Pancreas (tissue), 10 donors: Measurements from ENCODE around the gene TMEM151A. TPM values are rescaled to one million over a fixed set of nuclear protein-coding genes. Genes with fewer than 3 reads are reported as not detected.
"Not testable (repeated sequence)": the region's sequence is repeated elsewhere in the genome, so short reads cannot be mapped to it uniquely, and the experiment has no call there.

Experiments
- ATAC-seq, 4 donors: fragments of 200-7000 bp; cut with Tn5 transposase; one replicate each; pipeline versions ENCODE4 v1.8.0 to v1.9.1; 2020; ENCODE audit warnings: mild to moderate bottlenecking in 4 of 4, moderate library complexity in 4 of 4
- DNase-seq, 6 donors: peaks; one replicate each; pipeline ENCODE4 v3.0.0-alpha.2; 2020
- FAIRE-seq: peaks from 2 replicates; lab custom pipeline; 2012; peaks lifted over from hg19 to GRCh38; lab: Jason Lieb, UNC
- H3K27ac ChIP-seq, 4 donors: fragments of 200-600 bp; sonication (generic); 1 replicate in 3 of 4; 2 replicates in 1 of 4; pipeline versions ENCODE4 v1.5.0 to v1.8.0; 2020
- H3K27me3 ChIP-seq, 4 donors: fragments of 200-600 bp; one replicate each; pipeline ENCODE4 v1.8.0; 2021
- H3K36me3 ChIP-seq, 3 donors: fragments of 200-600 bp; sonication (generic) in 1 of 3; one replicate each; pipeline versions ENCODE4 v1.5.0 to v1.8.0; 2020 to 2021
- H3K4me1 ChIP-seq, 3 donors: fragments of 200-600 bp; one replicate each; pipeline ENCODE4 v1.8.0; 2021
- H3K4me3 ChIP-seq, 4 donors: fragments of 200-600 bp; sonication (generic) in 2 of 4; one replicate each; pipeline versions ENCODE4 v1.5.0 to v1.8.0; 2020 to 2021
- H3K9me3 ChIP-seq, 4 donors: fragments of 200-600 bp; one replicate each; pipeline ENCODE4 v1.8.0; 2021
- CTCF ChIP-seq, 4 donors: fragments of 200-600 bp; sonication (generic) in 3 of 4; IDR thresholded peaks; one replicate each; pipeline versions ENCODE4 v1.5.0 to v1.8.0; 2021; ENCODE audit warnings: antibody characterized with exemption in 4 of 4
- WGBS, 2 donors: extraction: QIAGEN DNeasy Blood & Tissue Kit; methylation state at CpG; one replicate each; pipeline ENCODE4 v1.1.7; 2013; 5-methylcytosine and 5-hydroxymethylcytosine counted together
- intact Hi-C, 3 donors: fragments of 100-400 bp; cut with DNase I; formaldehyde crosslinking; loops; one replicate each; pipeline versions ENCODE4 v1.11.1 to v1.14.2; 2022
- polyA plus RNA-seq, 2 donors: library from polyadenylated mRNA; stranded (reverse); fragments of 200-250 nt; gene quantifications; one replicate each; pipeline ENCODE4 v1.2.3, GENCODE V29; 2013
- total RNA-seq, 6 donors: library from RNA; stranded (reverse); fragmentation: NEBNext Ultra II Directional in 4 of 6; extraction: Animal tissue kit (Norgen Biotek cat#: 25700) in 4 of 6; gene quantifications; one replicate each; pipeline versions ENCODE4 v1.2.1 to v1.2.4, GENCODE V29; 2021 to 2023
- donor health status: healthy with polysubstance abuse.
- donor health status: DM: no; HTN: no; CAD: no; lungs with moderate emphysema.
- donor health status: DM: no; HTN: no; CAD: no.
- donor health status: control.
- donor health status: control.
- donor health status: Bipolar disorder and iron deficiency.
- donor health status: DM: yes; HTN: yes; CAD: no.
- donor health status: DM: no; HTN: no; CAD: no.
- donor health status: DM: no; HTN: no; CAD: no.
- donor health status: DM: yes; HTN: yes; CAD: no.

TMEM151A gene
- total and polyA plus RNA-seq, 8 donors: 0.49 to 4.4 (median 0.75) TPM

DNA sequence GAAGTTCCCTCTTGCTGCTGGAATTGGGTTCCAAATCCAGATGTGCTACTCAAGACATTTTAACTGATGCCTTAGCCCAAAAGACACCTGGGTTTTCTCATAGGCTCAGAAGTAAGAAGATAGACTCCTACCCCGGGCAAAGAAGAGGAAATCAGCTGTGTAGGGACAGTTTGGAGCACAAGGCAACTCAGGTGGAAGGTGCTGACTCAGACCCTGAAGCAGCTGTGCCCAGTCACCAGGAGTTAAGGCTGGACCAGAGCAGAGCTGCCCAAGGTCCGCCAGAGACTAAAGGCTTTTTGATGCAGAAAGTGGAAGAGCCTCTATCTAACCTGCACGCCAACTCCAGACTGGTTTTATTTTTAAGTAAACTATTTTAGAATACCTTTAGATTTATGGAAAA is 43.9 kb upstream of the TMEM151A start:
- no peak overlapping the region for H3K4me3 ChIP-seq
- ATAC-seq: peak in 1 of 4 donors; percentile 41
- H3K4me1 ChIP-seq: no peaks in the 10 kb centered on the region
- WGBS, 2 donors: 82 to 85% methylated on average over 3 of the region's 3 CpGs
- H3K36me3 ChIP-seq: no peaks in the 10 kb centered on the region
- H3K27me3 ChIP-seq: no peaks in the 10 kb centered on the region
- no peak for FAIRE-seq
- DNase-seq: no peak
- no peak overlapping the region for H3K27ac ChIP-seq
- TF ChIP-seq CTCF (IDR thresholded peaks at IDR 0.05): no peak
- intact Hi-C loops: no loop called here
- no peaks in the 10 kb centered on the region for H3K9me3 ChIP-seq

DNA sequence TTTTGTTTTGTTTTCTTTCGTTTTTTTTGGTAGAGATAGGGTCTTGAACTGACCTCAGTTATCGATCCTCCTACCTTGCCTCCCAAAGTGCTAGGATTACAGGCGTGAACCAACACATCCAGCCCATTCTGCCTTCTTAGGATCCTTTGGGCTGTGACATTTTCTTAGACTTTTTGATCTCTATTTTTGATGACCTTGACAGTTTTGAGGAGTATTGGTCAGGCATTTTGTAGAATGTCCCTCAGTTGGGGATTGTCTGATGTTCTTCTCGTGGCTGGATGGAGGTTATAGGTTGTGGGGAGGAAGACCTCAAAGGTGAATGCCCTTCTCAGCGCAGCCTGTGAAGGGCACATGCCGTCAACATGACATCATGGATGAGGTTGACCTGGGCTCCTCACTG is 42.8 kb upstream of the TMEM151A start:
- H3K27ac ChIP-seq: no peak overlapping the region

DNA sequence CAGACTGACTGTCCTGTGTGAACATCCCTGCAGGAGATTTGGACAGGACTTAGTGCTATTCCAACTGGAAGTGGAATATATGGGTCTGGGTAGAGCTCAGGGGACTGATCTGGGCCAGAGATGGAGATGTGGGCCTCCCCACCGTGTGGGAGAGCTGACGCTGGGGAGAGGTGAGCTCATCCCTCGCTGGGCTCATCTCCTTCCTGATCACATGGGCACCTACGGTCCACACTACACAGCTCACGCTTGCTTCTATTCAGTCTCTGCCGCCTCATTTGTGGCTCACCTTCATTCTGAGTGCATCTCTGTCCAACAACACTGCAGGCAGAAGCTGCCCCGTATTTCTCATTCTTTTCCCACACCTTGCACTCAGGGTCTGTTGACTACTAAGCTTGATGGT is 39.9 kb upstream of the TMEM151A start:
- Histone ChIP-seq H3K36me3 (no peaks in the 10 kb centered on the region), H3K27ac (no peak overlapping the region), H3K4me3 (no peak overlapping the region), H3K9me3 (no peaks in the 10 kb centered on the region), H3K27me3 (no peaks in the 10 kb centered on the region), H3K4me1 (no peaks in the 10 kb centered on the region)
- DNase-seq (no peak), ATAC-seq (no peak), FAIRE-seq (no peak)
- TF ChIP-seq CTCF (IDR thresholded peaks at IDR 0.05): no peak
- WGBS, 2 donors: 77 to 79% methylated on average over 7 of the region's 7 CpGs
- intact Hi-C loops: no loop called here

More for the DNA sequence above, 42.8 kb upstream of the TMEM151A start:
- no peaks in the 10 kb centered on the region for H3K36me3 ChIP-seq
- FAIRE-seq (no peak), ATAC-seq (no peak), DNase-seq (no peak)
- no peak for TF ChIP-seq CTCF (IDR thresholded peaks at IDR 0.05)
- no peak overlapping the region for H3K4me3 ChIP-seq
- H3K4me1 ChIP-seq: no peaks in the 10 kb centered on the region
- intact Hi-C loops: no loop called here
- H3K27me3 ChIP-seq: no peaks in the 10 kb centered on the region
- 75% methylated on average over 6 of the region's 6 CpGs for WGBS, 2 donors
- H3K9me3 ChIP-seq: no peaks in the 10 kb centered on the region

- H3K9me3 ChIP-seq, H3K4me1 ChIP-seq, H3K4me3 ChIP-seq, H3K27ac ChIP-seq, FAIRE-seq, DNase-seq, ATAC-seq, H3K27me3 ChIP-seq, H3K36me3 ChIP-seq, intact Hi-C loops: not testable (repeated sequence)
- 53 to 59% methylated on average over 6 of the region's 6 CpGs for WGBS, 2 donors
Measured at GRCh38 chr11:66253081-66253480, 38.6 kb upstream of the TMEM151A start.

- Histone ChIP-seq H3K4me3 (peak overlapping the region; percentile 75 to 93 (median 84)), H3K27me3 (no peaks in the 10 kb centered on the region), H3K4me1 (peaks cover 0 to 6% (median 0%) of the 10 kb centered on the region in 3 donors), H3K27ac (peak overlapping the region in 3 of 4 donors; percentile 30 to 61 (median 48)), H3K36me3 (no peaks in the 10 kb centered on the region), H3K9me3 (no peaks in the 10 kb centered on the region)
- FAIRE-seq: no peak
- TF ChIP-seq CTCF (IDR thresholded peaks at IDR 0.05): peak in 2 of 4 donors; percentile 2 to 5
- ATAC-seq: peak in 2 of 4 donors; percentile 4 to 6
- DNase-seq: no peak
- intact Hi-C loops: no loop called here
- WGBS, 2 donors: 4 to 5% methylated on average over 27 to 28 of the region's 28 CpGs
Measured at GRCh38 chr11:66258473-66258893, 33.2 kb upstream of the TMEM151A start.
